Spleen (tissue), 11 donors: ENCODE data around the gene SUN2. TPM values are rescaled to one million over a fixed set of nuclear protein-coding genes. Genes with fewer than 3 reads are reported as not detected.

Experiments used
- DNase-seq: peaks from one replicate; pipeline ENCODE4 v3.0.0-alpha.2; 2020
- H3K27ac ChIP-seq, 8 donors: fragments of 200-600 bp; sonication (generic) in 7 of 8; 1 replicate in 4 of 8; 2 replicates in 4 of 8; pipeline versions ENCODE4 v1.5.0 to v1.8.0; 2016 to 2021; ENCODE audit warnings: inconsistent platforms in 4 of 8, mild to moderate bottlenecking in 4 of 8, moderate library complexity in 1 of 8
- H3K27me3 ChIP-seq, 7 donors: fragments of 200-600 bp; sonication (generic) in 6 of 7; replicated peaks in 1 of 7; 1 replicate in 4 of 7; 2 replicates in 3 of 7; pipeline versions ENCODE4 v1.5.0 to v1.8.0; 2016 to 2021; ENCODE audit warnings: inconsistent platforms in 3 of 7, mild to moderate bottlenecking in 1 of 7
- H3K36me3 ChIP-seq, 6 donors: fragments of 200-600 bp; sonication (generic) in 5 of 6; 1 replicate in 4 of 6; 2 replicates in 2 of 6; pipeline versions ENCODE4 v1.5.0 to v1.8.0; 2016 to 2021; ENCODE audit warnings: inconsistent platforms in 2 of 6
- H3K4me1 ChIP-seq, 6 donors: fragments of 200-600 bp; sonication (generic) in 5 of 6; 1 replicate in 3 of 6; 2 replicates in 3 of 6; pipeline versions ENCODE4 v1.5.0 to v1.8.0; 2016 to 2021; ENCODE audit warnings: inconsistent platforms in 3 of 6
- H3K4me3 ChIP-seq, 8 donors: fragments of 200-600 bp; sonication (generic) in 7 of 8; 1 replicate in 4 of 8; 2 replicates in 4 of 8; pipeline versions ENCODE4 v1.5.0 to v1.8.0; 2016 to 2021; ENCODE audit warnings: inconsistent platforms in 4 of 8, mild to moderate bottlenecking in 4 of 8, moderate library complexity in 2 of 8
- H3K9me3 ChIP-seq, 8 donors: fragments of 200-600 bp; sonication (generic) in 7 of 8; 1 replicate in 4 of 8; 2 replicates in 4 of 8; pipeline versions ENCODE4 v1.5.0 to v1.8.0; 2016 to 2021; ENCODE audit warnings: inconsistent platforms in 4 of 8
- CTCF ChIP-seq, 11 experiments: fragments of 200-600 bp in 7 of 11; fragments of 450-650 bp in 4 of 11; sonication (generic) in 4 of 11; IDR thresholded peaks in 8 of 11; conservative IDR thresholded peaks in 3 of 11; 1 replicate in 7 of 11; 2 replicates in 4 of 11; pipeline versions ENCODE4 v1.4.0 to v1.8.0; 2016 to 2021; ENCODE audit warnings: antibody characterized with exemption in 11 of 11, inconsistent platforms in 4 of 11, mild to moderate bottlenecking in 1 of 11
- POLR2A ChIP-seq, 3 donors: fragments of 450-650 bp; IDR thresholded peaks; one replicate each; pipeline ENCODE4 v1.5.1; 2017; ENCODE audit warnings: antibody characterized with exemption in 3 of 3, mild to moderate bottlenecking in 1 of 3
- POLR2AphosphoS5 ChIP-seq, 3 donors: sonication (generic); formaldehyde crosslinking; IDR thresholded peaks; one replicate each; pipeline ENCODE4 v1.5.1; 2017; ENCODE audit warnings: antibody characterized with exemption in 3 of 3
- WGBS, 5 donors: extraction: QIAGEN DNeasy Blood & Tissue Kit in 3 of 5; methylation state at CpG; one replicate each; pipeline versions ENCODE4 v1.1.5 to v1.1.7; 2013 to 2018; 5-methylcytosine and 5-hydroxymethylcytosine counted together
- intact Hi-C: fragments of 100-400 bp; cut with DNase I; formaldehyde crosslinking; loops from one replicate; pipeline ENCODE4 v1.15.0; 2023; ENCODE audit warnings: low total_unique reads
- polyA plus RNA-seq, 3 donors: library from polyadenylated mRNA; stranded (reverse); fragments of 200-250 nt; gene quantifications; one replicate each; pipeline ENCODE4 v1.2.1, GENCODE V29; 2013
- total RNA-seq, 7 donors: library from RNA; depleted of rRNA in 3 of 7; stranded (reverse); fragments of >200 nt in 3 of 7; fragmentation: NEBNext Ultra II Directional in 4 of 7; extraction: Animal tissue kit (Norgen Biotek cat#: 25700) in 4 of 7; gene quantifications; one replicate each; pipeline versions ENCODE4 v1.1.0 to v1.2.1, GENCODE V29; 2016 to 2021
- donor health status: healthy with polysubstance abuse.
- donor health status: DM: no; HTN: no; CAD: no; lungs with moderate emphysema.
- donor health status: DM: no; HTN: no; CAD: no.
- donor health status: Bipolar disorder and iron deficiency.
- donor health status: healthy.
- donor health status: DM: no; HTN: no; CAD: no.
- donor health status: DM: yes; HTN: yes; CAD: no.

The SUN2 gene
- total and polyA plus RNA-seq, 10 donors: 35.4 to 455 (median 208) TPM

DNA sequence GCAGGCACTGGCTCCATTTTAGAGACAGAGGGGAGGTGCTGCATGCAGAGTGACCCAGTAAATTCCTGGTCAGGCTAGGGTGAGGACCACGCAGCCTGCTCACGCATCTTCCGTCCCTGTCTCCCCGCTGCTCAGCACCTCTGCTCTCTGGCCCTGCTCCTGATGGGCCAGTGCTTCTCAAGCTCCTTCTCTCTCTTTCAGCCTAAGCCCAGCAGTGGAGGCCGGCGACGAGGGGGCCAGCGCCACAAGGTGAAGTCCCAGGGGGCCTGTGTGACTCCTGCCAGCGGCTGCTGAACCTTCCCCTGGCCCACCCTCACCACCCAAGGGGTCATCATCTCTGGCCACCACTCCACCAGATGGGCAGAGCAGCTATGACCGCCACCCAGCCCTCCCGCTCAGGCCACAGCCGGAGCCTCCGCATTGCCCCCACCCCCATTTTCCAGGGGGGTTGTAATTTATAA is 25.4 kb downstream of the SUN2 start:
- Histone ChIP-seq H3K27me3 (no peaks in the 10 kb centered on the region), H3K4me3 (no peak overlapping the region), H3K27ac (no peak overlapping the region), H3K4me1 (peaks cover 5 to 60% (median 20%) of the 10 kb centered on the region in 6 donors), H3K9me3 (no peaks in the 10 kb centered on the region), H3K36me3 (peaks cover 0 to 100% (median 89%) of the 10 kb centered on the region in 6 donors)
- intact Hi-C loops: no loop called here
- peak; percentile 59 for DNase-seq
- TF ChIP-seq POLR2A (IDR thresholded peaks at IDR 0.05) (no peak), CTCF (IDR thresholded peaks at IDR 0.05 in 8 of 11, conservative IDR thresholded peaks at IDR 0.05 in 3 of 11) (no peak), POLR2AphosphoS5 (IDR thresholded peaks at IDR 0.05) (peak; percentile 38 to 75 (median 60))
- 94 to 96% (median 95%) methylated on average over 6 to 13 of the region's 13 CpGs for WGBS, 5 donors

GRCh38 chr22:38729946-38730345 is 25.9 kb downstream of the SUN2 start:
- 88 to 94% (median 90%) methylated on average over 6 of the region's 6 CpGs for WGBS, 5 donors
- no peaks in the 10 kb centered on the region for H3K27me3 ChIP-seq
- intact Hi-C loops: no loop called here
- TF ChIP-seq CTCF (IDR thresholded peaks at IDR 0.05 in 8 of 11, conservative IDR thresholded peaks at IDR 0.05 in 3 of 11): no peak
- no peak for TF ChIP-seq POLR2AphosphoS5 (IDR thresholded peaks at IDR 0.05)
- TF ChIP-seq POLR2A (IDR thresholded peaks at IDR 0.05): no peak
- H3K4me1 ChIP-seq: peaks cover 5 to 55% (median 18%) of the 10 kb centered on the region in 6 donors
- no peak overlapping the region for H3K4me3 ChIP-seq
- no peaks in the 10 kb centered on the region for H3K9me3 ChIP-seq
- peaks cover 0 to 100% (median 89%) of the 10 kb centered on the region in 6 donors for H3K36me3 ChIP-seq
- DNase-seq: peak; percentile 63
- no peak overlapping the region for H3K27ac ChIP-seq

DNA sequence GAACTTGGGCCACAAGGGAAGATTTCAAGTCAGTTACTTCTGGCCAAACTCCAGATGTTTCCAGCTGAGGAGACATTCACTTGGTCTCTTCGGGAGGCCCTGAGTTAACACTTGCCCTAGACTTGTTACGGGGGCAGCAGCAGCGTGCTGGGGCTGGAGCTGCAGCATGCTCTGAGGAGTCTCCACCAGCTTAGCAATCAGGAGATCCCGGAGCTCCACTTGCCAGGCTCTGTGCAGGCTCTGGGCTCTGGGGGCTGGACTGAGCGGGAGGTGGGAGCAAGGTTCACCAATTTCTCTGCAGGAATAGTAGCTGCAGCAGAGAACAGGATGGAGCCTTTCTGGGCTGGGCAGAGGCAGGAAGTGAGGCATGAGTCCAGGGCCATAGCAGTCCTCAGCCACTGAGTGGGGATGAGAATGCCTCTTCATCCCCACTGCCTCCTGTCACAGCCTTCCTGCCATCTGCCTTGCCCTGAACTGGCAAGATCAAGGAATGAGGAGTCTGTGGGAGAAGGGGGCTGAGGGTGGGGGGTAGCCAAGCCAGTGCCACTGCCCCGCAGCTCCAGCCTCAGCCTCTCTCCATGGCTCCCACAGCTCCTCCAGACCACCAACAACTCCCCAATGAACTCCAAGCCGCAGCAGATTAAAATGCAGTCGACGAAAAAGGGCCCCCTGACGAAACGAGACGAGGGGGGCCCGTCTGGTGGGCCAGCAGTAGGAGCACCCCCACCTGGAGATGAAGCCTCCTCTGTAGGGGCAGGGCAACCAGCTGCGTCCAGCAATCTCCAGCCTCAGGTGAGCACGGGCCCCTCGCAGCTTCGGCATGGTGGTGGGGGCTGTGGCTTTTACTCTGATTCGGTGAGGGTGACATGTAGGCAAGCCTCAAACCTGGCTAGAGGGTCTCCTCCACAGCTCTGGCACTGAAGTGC is 26.7 kb downstream of the SUN2 start:
- peaks cover 3 to 100% (median 92%) of the 10 kb centered on the region in 6 donors for H3K36me3 ChIP-seq
- H3K27ac ChIP-seq: peak overlapping the region in 2 of 8 donors; percentile 10 to 44
- H3K9me3 ChIP-seq: no peaks in the 10 kb centered on the region
- peak; percentile 48 for DNase-seq
- peak; percentile 27 to 67 (median 29) for TF ChIP-seq POLR2AphosphoS5 (IDR thresholded peaks at IDR 0.05)
- no peak for TF ChIP-seq POLR2A (IDR thresholded peaks at IDR 0.05)
- TF ChIP-seq CTCF (IDR thresholded peaks at IDR 0.05 in 8 of 11, conservative IDR thresholded peaks at IDR 0.05 in 3 of 11): no peak
- H3K4me3 ChIP-seq: no peak overlapping the region
- 90 to 97% (median 93%) methylated on average over 16 to 18 of the region's 18 CpGs for WGBS, 5 donors
- intact Hi-C loops: no loop called here
- H3K27me3 ChIP-seq: no peaks in the 10 kb centered on the region
- peaks cover 5 to 47% (median 15%) of the 10 kb centered on the region in 6 donors for H3K4me1 ChIP-seq
